Measurements from ENCODE around the gene LY6G6F.

LY6G6F gene

DNA sequence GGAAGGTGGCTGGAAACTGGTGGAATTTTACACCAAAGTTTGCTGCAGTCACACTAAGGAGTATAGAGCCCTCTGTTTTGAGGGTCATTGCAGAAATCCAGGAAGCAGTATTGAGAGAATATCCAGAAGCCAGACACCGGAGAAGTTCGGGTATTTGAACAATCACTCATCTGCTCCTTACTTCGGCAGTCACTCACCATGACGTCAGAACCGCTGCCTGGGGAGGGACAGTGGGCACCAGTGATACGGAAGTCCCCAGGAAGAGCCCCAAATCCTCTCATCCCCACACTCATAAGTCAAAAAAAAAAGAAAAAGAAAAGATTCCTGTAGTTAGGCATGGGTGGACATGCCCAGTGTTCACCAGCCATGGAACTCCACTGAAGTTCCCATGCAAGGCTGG is 29.8 kb upstream of the LY6G6F start:
- DNase-seq (ENCODE audit: low read depth in 2 of 2), result no peak

DNA sequence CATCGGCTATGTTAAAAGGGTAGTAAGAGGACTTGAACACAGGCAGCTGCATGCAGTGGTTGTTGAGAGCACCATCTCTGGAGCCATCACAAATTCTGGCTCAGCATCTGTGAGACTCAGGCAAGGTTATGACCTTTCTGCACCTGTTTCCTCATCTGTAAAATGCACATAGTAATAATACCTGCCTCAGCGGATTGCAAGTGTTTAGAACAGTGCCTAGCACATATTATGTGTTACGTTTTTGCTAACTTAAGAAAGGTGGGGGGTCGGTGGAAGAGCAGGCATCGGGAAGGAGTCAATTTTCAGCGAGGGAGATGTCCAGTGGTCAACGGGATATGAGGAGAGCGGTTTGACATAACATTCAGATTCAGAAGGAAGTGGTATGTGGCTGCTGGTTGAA is 28.7 kb upstream of the LY6G6F start:
- no peak for DNase-seq (ENCODE audit: low read depth in 2 of 2)

DNA sequence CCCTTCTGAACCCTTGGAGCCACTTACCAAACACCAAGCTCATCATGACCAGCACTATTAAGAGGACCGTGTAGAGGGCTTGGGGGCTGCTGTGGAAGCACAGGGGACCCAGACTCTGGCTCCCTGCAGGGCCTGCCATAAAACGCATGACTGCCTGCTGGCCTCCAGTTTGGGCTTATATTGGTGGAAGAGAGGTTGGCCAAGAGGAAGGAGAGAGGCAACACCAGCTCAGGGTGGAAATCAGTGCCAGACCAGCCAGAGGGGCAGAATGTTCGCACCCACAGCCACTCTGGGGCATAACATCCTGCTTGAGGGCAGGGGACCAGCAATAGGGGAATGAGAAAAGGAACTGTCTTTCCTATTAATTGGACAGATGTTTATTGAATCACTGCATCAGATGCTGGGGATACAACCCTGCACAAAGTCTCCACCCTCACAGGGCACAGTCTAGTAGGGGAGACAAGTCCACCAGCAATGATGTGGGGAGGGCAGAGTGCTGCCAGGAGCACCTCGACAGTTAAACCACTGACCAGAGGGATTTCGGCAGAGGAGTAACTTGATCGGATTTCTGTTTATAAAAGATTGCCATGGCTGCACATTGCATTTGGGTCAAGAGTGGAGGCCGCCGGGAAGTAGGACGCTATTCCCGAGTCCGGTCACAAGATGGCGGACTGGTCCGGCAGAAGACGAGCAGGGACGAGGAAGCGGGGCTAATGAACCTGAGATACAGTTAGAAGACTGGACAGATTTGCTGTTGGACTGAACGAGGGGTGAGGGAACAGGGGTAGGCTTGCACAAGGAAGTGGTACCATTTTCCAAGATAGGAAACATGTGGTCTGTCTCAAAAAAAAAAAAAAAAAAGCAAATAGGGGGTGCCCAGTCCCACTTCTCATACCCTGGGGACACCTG is 26.2 kb upstream of the LY6G6F start, which contains the start of gene LY6G5C:
TSS of gene LY6G5C (minus strand) at position 842 of the 909 bp plus-strand sequence. CDS start at position 148, 694 bp downstream.
- DNase-seq (ENCODE audit: low read depth in 2 of 2), result peak; percentile 34 to 43

DNA sequence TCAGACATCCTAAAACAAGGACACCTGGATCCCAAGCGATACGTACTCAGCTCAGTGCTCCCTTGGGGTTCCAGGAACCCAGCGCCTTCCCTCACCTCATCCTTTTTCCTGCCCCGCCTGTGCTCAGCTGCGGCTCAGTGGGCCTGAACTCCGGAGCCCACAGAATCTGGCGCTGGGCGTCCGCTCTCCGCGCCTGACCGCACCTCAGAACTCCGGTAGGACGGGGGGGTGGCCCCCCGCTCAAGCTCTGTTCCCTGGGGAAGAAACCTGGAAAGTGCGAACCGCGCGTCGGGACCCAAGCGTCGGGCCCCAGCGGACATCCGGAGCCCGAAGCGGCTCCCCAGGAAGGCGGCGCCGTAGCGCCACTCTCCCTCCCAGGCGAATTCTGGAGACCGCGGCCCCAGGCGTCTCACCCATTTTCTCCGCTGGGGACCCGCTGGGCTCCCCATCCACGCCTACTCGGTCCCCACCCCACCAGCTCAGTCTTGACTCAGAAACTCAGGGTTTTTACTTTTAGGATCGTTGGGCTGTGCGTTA is 25.5 kb upstream of the LY6G6F start:
- peak in 1 of 2 donors; percentile 31 for DNase-seq (ENCODE audit: low read depth in 2 of 2)

DNA sequence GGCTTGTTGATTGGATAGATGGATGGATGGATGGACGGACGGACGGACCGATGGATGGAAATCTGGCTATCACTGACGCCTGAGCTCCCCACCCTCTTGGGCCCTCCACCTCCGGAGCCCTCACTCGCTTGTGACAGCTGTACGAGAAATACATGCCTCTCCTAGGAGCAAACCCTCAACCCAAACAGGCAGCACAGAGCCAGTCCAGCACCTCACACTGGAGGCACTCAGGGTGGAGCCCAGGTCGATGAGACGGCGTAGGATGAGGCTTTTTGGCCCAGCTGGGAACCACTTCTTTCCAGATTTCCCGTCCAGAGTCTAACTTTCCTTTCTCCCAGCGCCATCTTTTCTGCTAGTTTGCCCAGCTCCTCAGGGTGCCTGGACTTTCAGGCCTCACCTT is 23.1 kb upstream of the LY6G6F start:
- no peak for DNase-seq (ENCODE audit: low read depth in 2 of 2)

DNA sequence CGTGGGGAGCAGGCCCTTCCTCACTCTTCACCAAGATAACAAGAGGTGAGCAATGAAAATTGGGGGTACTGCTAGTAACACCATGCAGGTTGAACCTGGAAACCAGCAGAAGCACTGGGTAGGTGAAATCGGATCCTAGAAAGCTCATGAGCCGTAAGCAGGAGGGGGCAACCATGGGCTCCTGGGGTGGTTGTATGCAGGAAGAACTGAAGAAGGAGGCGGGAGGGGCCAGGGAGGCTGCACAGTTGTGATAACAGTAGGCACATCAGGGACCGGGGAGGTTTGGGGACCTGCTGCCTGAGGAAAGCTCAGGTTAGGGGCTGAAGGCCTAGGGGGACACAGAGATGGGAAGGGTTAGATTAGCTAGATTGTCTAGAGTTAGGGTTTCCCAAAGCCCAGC is 20.2 kb upstream of the LY6G6F start:
- no peak for DNase-seq (ENCODE audit: low read depth in 2 of 2)

DNA sequence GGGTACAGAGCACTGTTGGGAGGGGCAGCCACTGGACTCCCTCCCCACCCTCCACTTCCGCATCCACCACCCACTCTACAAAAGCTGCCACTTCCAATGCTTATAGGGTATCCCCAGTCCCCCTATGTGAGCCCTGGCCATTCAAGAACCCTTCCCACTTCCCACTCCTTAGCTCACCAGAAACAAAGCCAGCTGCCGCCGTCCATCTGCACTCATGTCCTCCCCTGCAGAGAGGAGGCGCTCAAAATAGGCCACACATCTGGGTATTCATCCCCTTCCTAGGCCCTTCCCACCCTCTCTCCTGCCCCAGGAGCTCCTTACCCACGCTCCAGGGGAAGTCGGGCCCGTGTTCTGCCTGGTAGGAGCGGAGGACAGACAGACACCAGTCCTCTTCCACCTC is 19.3 kb upstream of the LY6G6F start:
- no peak for DNase-seq (ENCODE audit: low read depth in 2 of 2)

DNA sequence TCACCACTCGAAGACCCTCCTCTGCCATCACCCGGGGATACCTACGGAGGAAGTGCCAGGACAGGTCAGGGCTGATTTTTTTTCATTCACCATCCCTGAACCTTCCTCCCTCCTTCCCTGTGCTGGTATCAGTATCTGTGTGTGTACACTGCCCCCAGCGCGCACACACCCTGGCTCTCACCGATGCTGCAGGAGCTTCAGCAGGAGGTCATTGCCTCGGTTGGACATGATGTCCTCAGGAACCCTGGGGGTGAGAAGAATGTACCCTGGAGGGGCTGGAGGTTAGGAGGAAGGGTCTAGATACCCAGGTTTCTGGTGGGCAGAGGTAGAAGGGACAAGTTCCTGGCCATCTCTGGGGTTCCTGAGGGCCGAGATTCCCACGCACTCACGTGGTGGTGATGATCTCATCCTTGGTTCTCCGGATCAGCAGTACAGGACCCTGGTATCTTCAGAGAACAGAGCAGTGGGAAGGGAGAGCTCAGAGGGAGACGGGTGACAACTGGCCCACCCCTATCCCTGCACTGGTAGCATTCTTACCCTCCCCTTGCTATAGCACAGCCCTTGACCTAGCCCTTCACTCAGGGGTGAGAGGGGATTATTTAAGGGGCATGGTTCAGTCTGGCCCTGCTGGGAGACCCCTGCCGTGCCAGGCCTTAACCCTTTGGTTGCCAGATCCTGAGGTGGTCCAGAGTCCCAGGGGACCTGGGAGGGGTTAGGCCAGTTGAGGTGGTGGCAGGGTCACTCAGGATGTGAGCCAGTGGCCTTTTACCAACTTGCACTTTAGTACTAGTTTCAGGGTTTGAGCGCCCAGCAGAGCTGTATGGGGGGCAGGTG is 18.6 kb upstream of the LY6G6F start:
- DNase-seq (ENCODE audit: low read depth in 2 of 2), result no peak

DNA sequence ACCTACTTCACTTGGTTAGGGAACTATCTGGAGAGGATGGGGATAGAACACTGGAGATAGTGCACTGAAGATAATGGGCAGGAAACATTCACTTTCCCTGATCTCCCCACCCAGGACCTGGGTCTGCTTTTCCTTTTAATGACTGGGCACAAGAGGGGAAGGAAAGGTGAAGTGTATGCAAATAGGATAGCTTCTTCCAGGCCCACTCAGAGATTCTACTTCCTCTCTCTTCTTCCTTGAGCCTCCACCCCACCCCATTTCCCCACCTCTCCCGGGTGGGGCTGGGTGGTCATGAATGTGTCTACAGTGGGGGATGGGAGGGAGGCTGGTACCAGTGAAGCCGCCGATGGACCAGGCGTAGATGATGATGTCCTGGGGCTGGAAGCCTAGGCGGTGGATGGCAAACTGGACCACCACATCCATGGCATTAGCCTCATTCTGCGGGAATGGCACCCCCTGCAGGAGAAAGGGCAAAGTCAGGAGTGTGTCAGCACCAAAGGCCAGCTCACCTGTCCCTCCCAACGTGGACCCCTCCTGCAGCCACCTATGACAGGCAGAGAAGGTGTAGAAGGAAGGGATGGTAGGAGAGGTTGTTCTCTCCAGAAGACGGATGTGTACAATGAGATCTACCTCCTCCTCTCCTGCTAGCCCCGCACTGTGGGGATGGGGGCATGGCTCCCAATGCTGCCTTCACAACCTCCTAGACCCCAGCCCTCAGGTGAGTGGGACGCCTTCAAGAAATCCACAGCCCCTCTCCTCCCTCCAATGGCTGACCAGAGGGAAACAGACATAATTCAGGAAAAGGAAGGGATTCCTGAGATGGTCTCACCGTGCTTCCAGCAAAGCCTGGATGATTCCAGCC is 17.2 kb upstream of the LY6G6F start:
- DNase-seq (ENCODE audit: low read depth in 2 of 2), result no peak

DNA sequence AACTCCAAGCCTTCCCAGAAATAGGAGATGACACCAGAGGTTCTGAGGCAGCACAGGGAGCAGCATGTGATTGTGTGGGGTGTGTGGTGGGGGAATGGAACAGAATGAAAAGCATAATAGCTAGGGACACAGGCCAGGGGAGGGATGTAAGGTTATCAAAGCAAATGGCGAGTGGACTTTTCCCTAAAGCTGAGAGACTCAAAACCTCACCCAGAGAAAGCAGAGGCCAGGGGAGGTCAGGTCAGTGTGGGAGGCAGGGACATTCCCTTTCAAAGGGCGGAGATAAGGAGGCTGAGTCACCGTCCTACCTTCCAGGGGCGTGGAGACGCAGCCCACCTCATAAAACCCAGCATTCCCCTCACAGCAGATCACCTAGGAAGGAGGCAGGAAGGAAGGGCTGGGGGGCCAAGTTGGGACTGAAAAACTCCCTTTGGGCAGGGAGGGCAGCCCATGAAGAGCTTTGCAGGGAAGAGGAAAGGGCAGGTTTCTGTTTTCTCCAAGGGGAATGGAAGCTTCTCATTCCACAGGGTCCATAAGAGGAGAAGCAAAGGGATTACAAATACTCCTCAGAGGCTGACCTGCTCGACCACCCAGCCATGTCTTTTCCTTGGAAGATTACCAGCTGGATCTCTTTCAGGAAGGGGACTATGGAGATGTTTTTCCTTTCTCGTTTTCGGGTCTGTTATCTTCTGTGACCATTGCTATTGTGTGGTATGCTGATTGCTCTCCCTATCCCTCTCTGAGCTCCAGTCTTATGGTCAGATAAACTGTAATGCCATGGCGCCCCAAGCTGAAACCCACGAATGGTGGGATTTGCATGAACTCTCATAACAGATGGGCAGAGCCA is 16.2 kb upstream of the LY6G6F start:
- no peak for DNase-seq (ENCODE audit: low read depth in 2 of 2)

DNA sequence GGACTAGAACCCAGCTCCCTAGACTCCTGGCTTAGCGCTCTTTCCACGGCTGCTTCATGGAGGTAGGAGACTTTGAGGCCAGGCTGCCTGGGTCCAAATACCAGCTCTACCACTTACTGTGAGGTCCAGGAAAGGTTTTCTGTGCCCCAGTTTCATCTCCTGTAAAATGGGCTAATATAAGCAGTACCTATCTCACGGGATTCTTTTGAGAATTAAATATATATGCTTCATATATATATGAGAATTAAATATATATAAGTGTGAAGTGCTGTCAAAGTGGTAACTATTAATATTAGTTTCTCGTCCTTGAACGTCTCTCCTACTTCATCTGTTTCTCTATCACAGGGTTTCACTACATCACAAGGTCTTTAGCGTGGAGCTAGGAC is 15.6 kb upstream of the LY6G6F start:
- DNase-seq (ENCODE audit: low read depth in 2 of 2), result no peak

DNA sequence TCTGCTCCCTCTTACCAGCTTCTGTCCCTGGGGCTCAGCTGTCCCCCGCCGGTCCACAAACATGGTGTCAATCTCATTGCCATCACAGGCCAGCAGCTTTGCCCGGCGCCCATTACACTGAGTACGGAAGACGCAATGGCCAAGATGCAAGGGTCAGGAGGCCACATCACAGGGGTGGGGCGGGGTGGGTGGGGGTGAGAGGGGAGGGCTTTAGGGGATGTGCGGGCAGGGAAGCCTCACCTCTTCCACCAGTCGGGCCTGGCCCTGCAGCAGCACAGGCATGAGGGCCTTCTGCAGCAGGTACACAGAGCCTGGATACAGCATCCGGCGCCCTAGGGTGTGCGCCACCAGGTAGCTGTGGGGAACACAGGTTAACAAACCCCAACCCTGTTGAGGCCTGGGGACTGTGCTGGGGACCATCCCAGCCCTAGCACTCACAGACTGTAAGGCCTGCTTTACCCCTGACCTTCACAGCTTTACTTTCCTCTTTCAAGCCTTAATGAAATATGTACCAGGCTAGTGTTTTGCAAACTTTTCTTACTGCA is 15.0 kb upstream of the LY6G6F start:
- no peak for DNase-seq (ENCODE audit: low read depth in 2 of 2)

DNA sequence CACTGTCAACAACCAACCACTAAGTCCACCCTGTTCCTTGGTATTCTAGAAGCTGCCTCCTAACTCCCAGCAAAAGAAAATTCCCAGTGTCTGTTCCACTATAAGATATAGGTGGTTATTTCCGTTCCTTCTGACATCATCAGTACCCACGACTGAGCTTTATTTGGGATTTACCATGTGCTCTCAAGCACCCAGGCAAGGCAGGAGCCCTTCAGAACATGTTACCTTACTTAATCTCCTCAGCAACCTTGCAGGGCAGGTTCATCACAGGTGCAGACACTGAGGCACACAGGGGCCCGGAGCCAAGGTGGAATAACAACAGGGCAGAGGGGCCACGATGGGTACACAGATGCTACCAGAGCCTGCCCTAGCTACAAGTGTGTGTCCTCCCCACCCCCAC is 14.3 kb upstream of the LY6G6F start:
- no peak for DNase-seq (ENCODE audit: low read depth in 2 of 2)

DNA sequence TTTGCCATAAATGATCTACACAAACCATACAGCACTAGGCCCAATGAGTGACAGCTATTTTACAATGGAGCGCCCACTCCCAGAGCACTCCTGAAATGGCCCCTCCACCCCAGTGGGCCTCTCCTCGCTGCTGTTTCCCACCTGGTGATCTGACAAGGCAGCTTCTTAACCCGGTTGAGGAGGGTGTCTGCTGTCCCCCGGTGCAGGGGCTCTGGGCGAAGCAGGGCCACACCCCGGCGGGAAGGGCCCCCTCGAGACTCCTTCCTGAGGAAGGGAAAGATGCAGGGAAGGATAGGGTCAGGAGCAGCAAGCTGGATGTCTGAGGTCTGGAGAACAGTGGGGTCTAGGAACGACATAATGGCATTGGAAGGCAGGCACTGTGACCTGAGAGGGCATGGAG is 13.8 kb upstream of the LY6G6F start:
- no peak for DNase-seq (ENCODE audit: low read depth in 2 of 2)

DNA sequence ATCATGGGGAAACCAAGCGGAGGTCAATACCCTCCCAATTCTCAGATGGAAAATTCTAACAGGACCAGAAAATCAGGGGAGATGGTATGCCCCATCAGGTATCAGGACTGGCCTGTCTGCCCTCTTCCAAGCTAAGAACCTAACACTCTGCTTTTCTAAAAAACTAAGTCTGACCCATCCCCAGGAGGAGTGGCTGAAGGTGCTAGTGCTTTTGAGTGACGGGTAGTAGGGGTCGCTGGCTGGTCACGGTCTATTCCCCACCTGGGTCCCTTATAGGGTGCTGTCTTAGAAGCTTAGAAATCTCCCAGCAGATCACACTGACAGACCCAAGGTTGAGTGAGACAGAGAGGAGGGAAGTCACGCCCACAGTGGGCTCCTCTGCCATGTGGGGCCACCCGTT is 13.1 kb upstream of the LY6G6F start:
- no peak for DNase-seq (ENCODE audit: low read depth in 2 of 2)

DNA sequence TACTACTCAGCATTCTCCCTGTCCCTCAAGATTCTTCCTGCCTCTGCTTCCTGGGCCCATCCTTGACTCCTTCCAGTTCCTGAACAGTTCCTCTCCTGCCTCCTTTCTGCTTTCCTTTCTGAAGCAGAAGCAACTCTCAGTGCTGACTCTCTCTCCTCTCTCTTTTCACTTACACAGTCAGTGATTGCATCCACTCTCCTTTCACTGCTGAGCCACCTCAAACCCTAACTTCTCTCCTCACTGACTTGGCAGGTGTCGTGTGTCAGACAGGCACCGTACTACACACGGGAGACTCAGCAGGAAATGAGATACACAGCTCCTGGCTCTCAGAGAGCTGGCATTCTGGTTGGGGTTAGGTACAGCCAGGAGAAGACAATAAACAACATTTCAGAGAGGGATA is 9.1 kb upstream of the LY6G6F start:
- no peak for DNase-seq (ENCODE audit: low read depth in 2 of 2)

DNA sequence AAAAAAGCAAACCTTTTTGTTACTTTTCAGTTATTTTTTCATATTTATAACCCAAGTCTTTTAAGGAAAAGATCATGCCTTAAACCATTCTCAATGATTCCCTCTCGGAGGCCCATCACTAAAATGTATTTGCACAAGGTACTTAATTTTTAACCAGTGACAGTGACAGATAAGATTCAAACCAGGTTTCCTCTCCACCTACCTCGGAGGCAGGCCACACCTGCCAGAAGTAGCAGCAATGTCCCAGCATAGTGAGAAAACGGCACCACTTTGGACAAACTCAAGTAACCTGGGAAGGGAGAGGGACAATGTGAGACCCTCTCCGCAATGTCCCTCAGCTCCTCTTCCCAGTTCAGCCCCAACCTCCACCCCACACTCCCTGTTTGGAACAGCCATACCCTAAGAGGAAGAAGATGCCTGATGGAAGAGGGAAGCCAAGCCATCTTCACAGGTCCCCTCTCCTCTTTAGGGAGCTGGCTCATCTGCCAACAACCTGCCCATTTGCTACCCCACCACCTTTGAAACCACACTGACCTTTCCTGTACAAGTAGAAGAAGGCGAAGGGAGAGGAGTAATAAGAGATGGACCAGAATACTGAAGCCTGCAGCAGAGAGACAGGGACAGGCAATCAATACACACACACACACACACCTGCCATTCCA is 5.8 kb upstream of the LY6G6F start:
- no peak for DNase-seq (ENCODE audit: low read depth in 2 of 2)

DNA sequence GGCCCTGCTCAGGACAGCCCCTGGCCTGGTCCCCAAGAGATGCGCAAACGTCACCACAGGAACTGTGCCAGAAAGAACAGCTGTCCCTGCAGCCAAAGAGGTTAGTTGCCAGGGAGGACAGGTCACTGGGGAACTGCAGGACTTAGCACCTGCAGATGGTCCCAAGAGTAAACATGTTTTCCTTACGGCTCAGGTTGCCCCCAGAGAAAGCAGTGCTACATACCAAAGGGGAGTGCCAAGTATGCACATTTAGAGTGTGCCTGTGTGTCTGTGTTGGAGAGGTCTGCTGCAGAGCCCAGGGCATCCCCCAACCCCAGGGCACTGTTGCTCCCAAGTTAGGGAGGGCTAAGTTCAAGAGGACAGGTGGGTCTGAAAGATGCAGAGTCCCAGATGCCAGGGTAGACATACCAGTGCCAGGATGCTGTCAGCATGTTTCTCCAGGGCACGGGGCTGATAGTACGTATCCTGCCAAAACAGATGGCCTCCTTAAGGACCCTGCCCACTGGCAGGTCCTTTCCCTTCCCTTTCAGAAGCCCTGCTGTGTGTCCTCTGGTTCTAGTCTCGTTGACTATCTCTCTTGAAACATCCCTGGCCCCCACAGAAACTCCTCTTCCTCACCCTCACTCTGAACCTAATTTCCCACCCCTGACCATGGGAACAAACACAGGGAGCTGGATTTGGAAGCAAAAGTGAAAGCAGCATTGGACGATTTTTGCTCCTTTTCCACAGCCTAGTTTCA is 4.8 kb upstream of the LY6G6F start:
- no peak for DNase-seq (ENCODE audit: low read depth in 2 of 2)

DNA sequence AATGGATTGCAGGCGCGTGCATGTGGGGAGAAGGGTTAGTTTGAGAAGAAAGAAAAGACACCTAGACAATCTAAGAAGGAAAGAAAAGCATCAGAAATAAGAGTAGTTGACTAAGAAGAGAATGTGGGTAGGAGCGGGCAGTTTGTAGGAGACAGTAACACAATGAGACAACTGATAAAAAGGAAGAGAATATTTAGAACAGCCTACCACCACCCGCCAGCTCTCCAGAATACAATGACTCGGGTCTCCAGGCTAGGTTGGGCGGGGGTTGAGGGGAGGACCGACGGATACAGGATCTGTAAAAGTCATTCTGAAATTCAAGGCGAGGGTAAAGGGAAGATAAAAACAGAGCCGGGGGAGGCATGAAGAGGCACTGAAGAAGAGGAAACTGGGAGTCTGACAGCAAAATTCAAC is 4.3 kb upstream of the LY6G6F start:
- DNase-seq (ENCODE audit: low read depth in 2 of 2), result no peak
